ENCODE measurements around the gene PHLDA1.
A peak's percentile ranks its signal among the peaks of the same experiment; 100 is the strongest.

PHLDA1 gene

DNA sequence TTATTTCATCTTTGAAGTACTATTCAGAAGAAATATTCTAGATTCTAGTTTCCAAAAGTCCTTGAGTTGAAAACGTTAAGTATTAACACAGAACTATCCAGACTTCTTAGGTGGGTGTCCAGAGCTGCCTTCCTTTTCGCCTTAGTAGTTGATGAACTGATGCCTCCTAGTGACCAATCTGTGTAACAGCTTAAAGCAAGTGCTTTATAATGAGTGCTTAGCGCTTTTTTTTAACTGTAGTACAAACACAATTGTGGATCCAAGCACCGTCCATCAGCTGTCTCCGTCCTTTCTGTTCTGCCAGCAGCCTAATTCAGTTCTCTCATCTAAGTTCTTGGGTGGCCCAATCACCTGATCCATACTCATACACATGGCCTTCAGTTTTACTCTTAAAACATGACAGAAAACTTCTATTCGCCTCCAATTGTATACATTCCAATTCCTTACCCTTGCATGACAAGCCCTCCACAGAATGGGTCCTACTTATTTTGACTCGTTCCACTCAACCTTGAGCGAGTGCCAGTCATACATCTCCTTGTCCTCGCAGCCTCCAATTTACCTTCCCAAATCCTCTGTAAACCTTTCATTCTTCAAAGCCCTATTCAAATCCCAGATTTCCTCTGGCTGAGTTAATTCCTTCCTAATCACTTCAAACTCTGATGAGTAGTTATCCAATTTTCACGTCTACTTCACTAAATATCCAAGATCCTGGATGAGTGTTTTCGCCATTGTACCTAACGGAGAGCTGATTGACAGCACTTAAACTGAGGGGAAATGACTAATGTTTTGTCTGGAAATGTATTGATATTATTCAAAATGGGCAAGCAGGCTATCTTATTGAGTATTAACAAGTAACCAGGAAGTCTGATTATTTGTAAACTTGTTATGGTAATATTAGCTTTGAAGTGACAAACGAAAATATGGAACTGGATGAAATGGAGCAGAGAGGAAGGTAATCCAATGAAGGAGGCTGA, 5.8 kb upstream of the PHLDA1 start:
- Histone ChIP-seq H3K4me3 (ENCODE audit: low read length) (no peak overlapping the region), H3K9ac (ENCODE audit: low read depth, low read length) (peak overlapping the region; percentile 29), H3K27me3 (ENCODE audit: control insufficient read depth, insufficient read depth, low read length) (no peaks in the 10 kb centered on the region), H3K4me1 (ENCODE audit: control insufficient read depth, insufficient read depth, low read length) (peaks cover 43% of the 10 kb centered on the region), H3K36me3 (ENCODE audit: insufficient read depth, low read length) (peaks cover 15% of the 10 kb centered on the region), H3K4me2 (ENCODE audit: low read length) (peak overlapping the region; percentile 54), H3K9me3 (replicated peaks; ENCODE audit: low read length) (no peaks in the 10 kb centered on the region)

DNA sequence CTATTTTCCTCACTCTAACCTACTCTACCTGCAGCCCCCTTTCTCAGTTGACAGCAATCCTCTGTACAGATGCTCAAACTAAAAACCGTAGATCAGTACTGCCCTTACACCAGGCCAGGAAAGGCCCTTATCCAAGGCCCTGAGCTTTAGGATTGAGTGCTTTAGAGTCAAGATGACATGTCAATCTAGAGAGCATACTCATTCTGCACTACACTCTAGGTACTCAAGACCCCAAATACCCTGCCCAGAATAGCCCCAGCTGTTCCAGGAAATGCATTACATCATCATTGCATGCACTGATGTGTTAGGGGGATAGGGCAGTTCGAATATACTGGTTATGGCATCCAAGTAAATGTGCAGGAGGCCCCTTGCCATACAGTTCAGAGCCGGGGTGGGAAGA, 3.5 kb upstream of the PHLDA1 start:
- peaks cover 47% of the 10 kb centered on the region for H3K4me1 ChIP-seq (ENCODE audit: control insufficient read depth, insufficient read depth, low read length)
- H3K4me3 ChIP-seq (ENCODE audit: low read length), result no peak overlapping the region
- no peak overlapping the region for H3K9ac ChIP-seq (ENCODE audit: low read depth, low read length)
- no peaks in the 10 kb centered on the region for H3K9me3 ChIP-seq (replicated peaks; ENCODE audit: low read length)
- no peak overlapping the region for H3K4me2 ChIP-seq (ENCODE audit: low read length)
- H3K36me3 ChIP-seq (ENCODE audit: insufficient read depth, low read length), result peaks cover 12% of the 10 kb centered on the region
- no peaks in the 10 kb centered on the region for H3K27me3 ChIP-seq (ENCODE audit: control insufficient read depth, insufficient read depth, low read length)

DNA sequence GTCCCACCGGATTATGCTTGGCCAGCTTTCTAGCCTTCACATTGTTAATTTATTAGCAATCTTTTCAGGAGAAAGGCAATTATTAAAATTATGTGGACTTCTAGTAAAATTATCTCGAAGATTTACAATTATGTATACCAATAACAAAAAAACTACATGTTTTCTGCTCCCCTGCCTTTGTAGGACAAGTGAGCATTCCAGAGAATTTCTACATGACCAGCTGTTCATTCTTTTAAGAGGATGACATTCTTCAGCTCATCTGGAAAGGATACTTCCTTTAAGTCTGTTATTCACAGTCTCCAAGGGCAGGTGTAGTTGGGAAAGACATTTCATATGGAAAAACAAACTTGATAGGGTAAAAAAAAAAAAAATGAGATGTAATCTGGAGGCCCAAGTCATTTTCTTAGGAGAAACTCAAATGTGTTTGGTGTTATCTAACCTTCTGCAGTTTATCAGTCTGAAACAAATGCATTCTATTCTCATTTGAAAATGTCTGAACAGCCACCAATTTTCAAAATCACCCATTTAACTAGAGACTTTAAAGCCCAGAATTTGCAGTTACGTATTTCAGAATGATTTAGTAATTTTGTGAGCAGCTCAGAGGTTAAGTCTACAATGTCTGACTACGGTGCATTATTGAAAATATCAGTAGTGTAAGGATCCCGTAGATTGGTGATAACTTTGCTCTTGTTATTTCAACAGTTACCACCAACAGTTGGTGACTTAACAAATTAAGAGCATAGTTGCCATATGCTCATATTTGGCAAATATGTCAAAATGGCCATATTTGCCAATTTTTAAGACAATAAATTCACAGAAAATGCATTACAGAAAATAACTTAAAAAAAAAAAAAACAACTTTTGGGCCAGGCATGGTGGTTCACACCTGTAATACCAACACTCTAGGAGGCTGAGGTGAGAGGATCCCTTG, 1.8 kb upstream of the PHLDA1 start:
- Histone ChIP-seq H3K36me3 (ENCODE audit: insufficient read depth, low read length) (peaks cover 29% of the 10 kb centered on the region), H3K4me3 (ENCODE audit: low read length) (peak overlapping the region; percentile 98), H3K9me3 (replicated peaks; ENCODE audit: low read length) (no peaks in the 10 kb centered on the region), H3K4me1 (ENCODE audit: control insufficient read depth, insufficient read depth, low read length) (peaks cover 42% of the 10 kb centered on the region), H3K27me3 (ENCODE audit: control insufficient read depth, insufficient read depth, low read length) (no peaks in the 10 kb centered on the region), H3K9ac (ENCODE audit: low read depth, low read length) (peak overlapping the region; percentile 99), H3K4me2 (ENCODE audit: low read length) (peak overlapping the region; percentile 88)

DNA sequence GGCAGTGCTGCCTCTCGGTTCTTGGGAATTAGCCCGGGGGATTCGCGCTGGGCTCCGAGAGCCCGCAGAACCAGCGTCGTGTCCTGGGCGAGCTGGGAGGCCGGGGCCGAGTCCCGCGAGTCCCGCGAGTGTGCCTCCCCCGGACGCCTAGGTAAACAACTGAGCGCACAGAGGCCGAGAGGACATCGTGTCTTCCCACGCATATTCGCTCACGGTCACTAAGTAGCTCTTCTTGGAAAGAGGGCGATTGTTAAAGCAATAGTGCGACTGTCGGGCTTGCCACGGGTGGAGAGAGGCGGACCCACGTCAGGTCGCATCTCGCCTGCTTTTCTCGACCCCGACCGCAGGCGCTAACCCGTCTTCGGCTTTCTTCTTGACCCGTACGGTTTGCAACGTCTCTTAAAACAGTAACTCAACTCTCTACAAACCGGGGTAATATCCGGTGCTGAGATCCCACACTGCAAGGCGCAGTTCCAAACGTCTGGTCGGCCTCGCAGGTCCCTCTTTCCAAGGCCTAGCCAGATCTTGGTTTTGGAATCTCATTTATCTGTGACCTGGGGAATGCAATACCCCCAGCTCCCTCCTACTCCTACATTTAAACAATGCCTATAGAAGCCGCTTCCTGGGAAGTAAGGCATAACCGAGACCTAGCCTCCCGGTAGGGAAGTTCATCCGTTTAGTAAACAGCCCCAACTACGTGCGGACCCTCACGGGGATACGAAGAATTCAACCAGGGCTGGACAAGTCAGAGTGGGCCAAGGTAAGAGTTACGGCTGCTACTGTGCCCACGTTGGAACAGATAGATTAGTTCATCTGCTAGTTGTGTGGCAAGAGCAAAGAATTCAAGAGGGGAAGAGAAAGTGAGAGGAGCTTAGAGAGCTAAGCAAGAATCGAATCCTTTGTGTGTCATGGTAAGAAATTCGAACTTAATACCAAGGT, 736 bp upstream of the PHLDA1 start:
- Histone ChIP-seq H3K4me2 (ENCODE audit: low read length) (peak overlapping the region; percentile 88), H3K27me3 (ENCODE audit: control insufficient read depth, insufficient read depth, low read length) (no peaks in the 10 kb centered on the region), H3K36me3 (ENCODE audit: insufficient read depth, low read length) (peaks cover 36% of the 10 kb centered on the region), H3K9me3 (replicated peaks; ENCODE audit: low read length) (no peaks in the 10 kb centered on the region), H3K4me1 (ENCODE audit: control insufficient read depth, insufficient read depth, low read length) (peaks cover 32% of the 10 kb centered on the region), H3K9ac (ENCODE audit: low read depth, low read length) (peak overlapping the region; percentile 99), H3K4me3 (ENCODE audit: low read length) (peak overlapping the region; percentile 98)

DNA sequence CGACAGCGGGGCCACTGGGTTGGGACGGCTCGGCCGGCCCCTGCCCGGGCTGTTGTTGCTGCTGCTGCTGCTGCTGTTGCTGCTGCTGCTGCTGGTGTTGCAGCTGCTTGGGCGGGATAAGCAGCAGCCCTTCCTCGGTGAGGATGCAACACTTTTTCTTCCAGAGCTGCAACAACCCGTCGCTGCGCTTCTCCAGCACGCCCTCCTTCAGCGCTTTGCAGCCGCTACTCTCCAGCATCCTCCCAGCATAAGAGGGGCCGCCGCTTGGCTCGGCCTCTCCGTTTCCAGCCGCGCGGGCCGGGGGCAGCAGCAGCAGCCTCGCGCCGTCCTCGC, 529 bp downstream of the PHLDA1 start:
- peak overlapping the region; percentile 82 for H3K4me2 ChIP-seq (ENCODE audit: low read length)
- H3K4me3 ChIP-seq (ENCODE audit: low read length), result peak overlapping the region; percentile 98
- H3K36me3 ChIP-seq (ENCODE audit: insufficient read depth, low read length), result peaks cover 43% of the 10 kb centered on the region
- no peaks in the 10 kb centered on the region for H3K27me3 ChIP-seq (ENCODE audit: control insufficient read depth, insufficient read depth, low read length)
- H3K4me1 ChIP-seq (ENCODE audit: control insufficient read depth, insufficient read depth, low read length), result peaks cover 44% of the 10 kb centered on the region
- no peaks in the 10 kb centered on the region for H3K9me3 ChIP-seq (replicated peaks; ENCODE audit: low read length)
- peak overlapping the region; percentile 99 for H3K9ac ChIP-seq (ENCODE audit: low read depth, low read length)

DNA sequence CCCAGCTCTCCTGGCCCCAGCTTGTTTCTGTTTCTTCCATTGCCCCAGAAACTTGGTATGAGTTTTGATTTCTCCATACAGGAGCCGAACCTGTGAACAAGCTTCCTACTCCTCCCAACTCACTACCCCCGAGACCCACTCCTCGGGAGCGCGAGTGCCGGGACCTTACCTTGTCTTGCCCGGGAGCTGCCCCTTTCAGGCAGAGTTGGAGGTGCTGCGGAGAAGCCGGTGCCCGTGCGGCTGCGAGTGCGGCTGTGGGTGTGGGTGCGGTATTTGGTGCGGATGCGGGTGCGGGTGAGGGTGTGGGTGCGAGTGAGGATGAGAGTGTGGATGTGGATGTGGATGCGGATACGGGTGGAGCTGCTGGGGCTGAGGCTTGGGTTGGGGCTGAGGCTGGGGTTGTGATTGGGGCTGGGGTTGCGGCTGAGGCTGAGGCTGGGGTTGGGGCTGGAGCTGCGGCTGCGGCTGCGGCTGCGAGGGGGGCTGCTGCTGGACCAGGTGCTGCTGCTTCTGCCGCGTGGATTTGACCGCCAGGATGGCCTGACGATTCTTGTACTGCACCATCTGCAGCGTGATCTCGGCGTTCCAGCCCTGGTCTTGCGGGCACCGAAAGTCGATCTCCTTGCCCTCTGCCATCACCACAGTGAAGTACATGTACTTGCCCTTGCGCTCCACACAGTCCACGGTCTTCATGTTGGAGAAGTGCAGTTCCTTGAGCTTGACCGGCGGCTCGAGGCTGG, 1.1 kb downstream of the PHLDA1 start:
- Histone ChIP-seq H3K9me3 (replicated peaks; ENCODE audit: low read length) (no peaks in the 10 kb centered on the region), H3K36me3 (ENCODE audit: insufficient read depth, low read length) (peaks cover 43% of the 10 kb centered on the region), H3K4me3 (ENCODE audit: low read length) (peak overlapping the region; percentile 98), H3K9ac (ENCODE audit: low read depth, low read length) (peak overlapping the region; percentile 99), H3K4me2 (ENCODE audit: low read length) (peak overlapping the region; percentile 82), H3K27me3 (ENCODE audit: control insufficient read depth, insufficient read depth, low read length) (no peaks in the 10 kb centered on the region), H3K4me1 (ENCODE audit: control insufficient read depth, insufficient read depth, low read length) (peaks cover 49% of the 10 kb centered on the region)

DNA sequence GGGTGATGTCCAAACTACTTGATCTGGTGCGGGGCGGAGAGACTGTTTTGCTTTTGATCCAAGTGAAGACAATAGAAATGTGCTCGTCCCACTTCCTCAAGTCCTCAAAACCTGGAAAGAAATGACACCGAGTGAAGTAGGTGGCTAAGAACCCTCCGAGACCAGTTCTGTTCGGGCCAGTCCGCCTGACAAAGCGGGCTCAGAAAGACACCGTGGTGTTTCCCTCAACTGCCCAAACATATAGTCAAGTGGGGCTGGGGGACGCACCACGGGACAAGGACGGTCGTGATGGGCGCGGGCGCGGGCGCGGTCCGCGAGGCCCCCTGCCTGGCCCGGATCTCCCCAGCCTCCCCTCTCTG, 1.6 kb downstream of the PHLDA1 start:
- Histone ChIP-seq H3K4me3 (ENCODE audit: low read length) (peak overlapping the region; percentile 98), H3K9ac (ENCODE audit: low read depth, low read length) (peak overlapping the region; percentile 99), H3K4me2 (ENCODE audit: low read length) (peak overlapping the region; percentile 82), H3K27me3 (ENCODE audit: control insufficient read depth, insufficient read depth, low read length) (no peaks in the 10 kb centered on the region), H3K9me3 (replicated peaks; ENCODE audit: low read length) (no peaks in the 10 kb centered on the region), H3K4me1 (ENCODE audit: control insufficient read depth, insufficient read depth, low read length) (peaks cover 51% of the 10 kb centered on the region), H3K36me3 (ENCODE audit: insufficient read depth, low read length) (peaks cover 43% of the 10 kb centered on the region)

DNA sequence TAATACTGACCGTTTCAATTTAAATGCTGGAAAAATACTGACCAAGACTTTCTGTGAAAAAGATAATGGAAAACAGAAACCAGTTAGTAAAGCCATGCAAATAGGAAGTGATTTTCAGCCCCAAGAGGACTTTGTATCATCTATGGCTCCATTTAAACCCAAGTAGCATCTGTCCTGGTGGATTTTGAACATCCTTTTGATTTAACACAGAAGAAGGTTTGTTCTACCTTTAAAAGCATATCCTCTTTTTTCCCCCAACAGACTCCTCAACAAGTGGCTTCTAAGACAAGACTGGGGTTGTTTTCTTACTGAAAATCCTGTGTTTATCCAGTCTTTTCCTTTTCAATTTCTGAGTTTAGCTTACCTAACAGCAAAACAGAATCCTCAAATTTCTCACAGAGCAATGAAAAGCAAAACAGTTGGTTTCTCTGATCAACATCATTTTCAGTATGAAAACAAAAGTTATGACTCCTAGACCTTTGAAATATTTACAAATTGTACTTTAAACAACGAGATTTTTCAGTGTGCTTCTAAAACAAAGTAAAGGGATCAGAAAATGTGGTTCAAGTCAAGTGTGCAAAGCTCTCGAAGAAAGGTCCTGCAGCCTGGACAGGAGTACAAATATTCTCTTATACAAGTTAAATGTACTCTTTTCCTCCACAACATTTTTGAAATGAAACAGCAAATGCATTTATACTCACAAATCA, 2.9 kb downstream of the PHLDA1 start:
- Histone ChIP-seq H3K9ac (ENCODE audit: low read depth, low read length) (peak overlapping the region; percentile 99), H3K27me3 (ENCODE audit: control insufficient read depth, insufficient read depth, low read length) (no peaks in the 10 kb centered on the region), H3K9me3 (replicated peaks; ENCODE audit: low read length) (no peaks in the 10 kb centered on the region), H3K4me1 (ENCODE audit: control insufficient read depth, insufficient read depth, low read length) (peaks cover 48% of the 10 kb centered on the region), H3K4me3 (ENCODE audit: low read length) (peak overlapping the region; percentile 98), H3K4me2 (ENCODE audit: low read length) (peak overlapping the region; percentile 82), H3K36me3 (ENCODE audit: insufficient read depth, low read length) (peaks cover 43% of the 10 kb centered on the region)

DNA sequence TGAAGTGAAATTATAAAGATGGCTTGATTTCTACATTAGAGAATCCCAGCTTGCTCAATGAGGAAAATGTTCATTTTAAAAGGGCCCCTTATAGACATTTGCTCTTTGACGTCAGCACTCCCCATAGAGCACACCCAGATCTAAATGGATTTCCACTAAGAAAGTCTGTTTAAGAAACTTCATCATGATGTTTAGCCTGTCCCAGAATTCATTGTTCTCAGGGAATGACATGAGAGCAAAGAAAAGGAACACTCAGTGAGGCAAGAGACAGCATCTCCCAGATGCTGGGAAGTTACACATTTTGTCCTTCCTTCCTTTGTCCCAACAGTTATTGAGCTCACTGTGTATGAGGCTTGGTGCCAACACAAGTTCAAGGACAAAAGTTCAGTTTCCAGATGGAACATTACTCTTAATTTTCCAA, 4.9 kb downstream of the PHLDA1 start:
- peaks cover 43% of the 10 kb centered on the region for H3K36me3 ChIP-seq (ENCODE audit: insufficient read depth, low read length)
- no peaks in the 10 kb centered on the region for H3K9me3 ChIP-seq (replicated peaks; ENCODE audit: low read length)
- H3K9ac ChIP-seq (ENCODE audit: low read depth, low read length), result peak overlapping the region; percentile 19
- H3K27me3 ChIP-seq (ENCODE audit: control insufficient read depth, insufficient read depth, low read length), result no peaks in the 10 kb centered on the region
- peak overlapping the region; percentile 46 for H3K4me2 ChIP-seq (ENCODE audit: low read length)
- peaks cover 31% of the 10 kb centered on the region for H3K4me1 ChIP-seq (ENCODE audit: control insufficient read depth, insufficient read depth, low read length)
- no peak overlapping the region for H3K4me3 ChIP-seq (ENCODE audit: low read length)

Measured in skeletal muscle satellite cell (primary cell).